PC-3 (cell line): ENCODE measurements around the gene DUOX1. TPM values are rescaled to one million over a fixed set of nuclear protein-coding genes. Genes with fewer than 3 reads are reported as not detected.

Source experiments
- ATAC-seq: fragments of 200-7000 bp; cut with Tn5 transposase; 2 replicates; pipeline ENCODE4 v1.9.1; 2020; ENCODE audit warnings: mild to moderate bottlenecking, moderate library complexity
- BruUV-seq: library from RNA; stranded (reverse); fragments of 400-500 nt; replicated peaks from 2 replicates; lab custom pipeline; 2021; lab: Mats Ljungman, UMichigan
- CTCF ChIA-PET: fragments of 300-600 bp; sonication (Branson Sonifier 250); formaldehyde crosslinking; loops from one replicate; lab custom pipeline; 2022; ENCODE audit warnings: antibody characterized with exemption; lab: Charles Lee
- POLR2A ChIA-PET: fragments of 300-600 bp; sonication (Branson Sonifier 250); formaldehyde crosslinking; loops from one replicate; lab custom pipeline; 2022; ENCODE audit warnings: antibody characterized with exemption; ENCODE audit not compliant: unreplicated experiment; lab: Charles Lee
- DNase-seq: peaks from one replicate; pipeline ENCODE4 v3.0.0-alpha.2; 2015
- H2AFZ ChIP-seq: fragments of 300-600 bp; sonication (generic); 2 replicates; pipeline ENCODE4 v1.6.0; 2016; ENCODE audit warnings: antibody characterized with exemption, low read length
- H3F3A ChIP-seq: fragments of 300-600 bp; sonication (generic); one replicate; pipeline ENCODE4 v1.6.0; 2017; ENCODE audit warnings: antibody characterized with exemption, low read length, control low read depth, mild to moderate bottlenecking; ENCODE audit not compliant: unreplicated experiment
- H3K27ac ChIP-seq: fragments of 300-600 bp; sonication (generic); 2 replicates; pipeline ENCODE4 v1.5.1; 2016; ENCODE audit warnings: mild to moderate bottlenecking, low read length
- H3K27me3 ChIP-seq: fragments of 300-600 bp; sonication (generic); 2 replicates; pipeline ENCODE4 v1.6.1; 2016; ENCODE audit warnings: low read length, mixed read lengths
- H3K36me3 ChIP-seq: fragments of 300-600 bp; sonication (generic); 2 replicates; pipeline ENCODE4 v1.6.1; 2016; ENCODE audit warnings: low read depth, mixed run types, low read length, mixed read lengths
- H3K4me1 ChIP-seq: fragments of 300-600 bp; sonication (generic); 2 replicates; pipeline ENCODE4 v1.5.1; 2016; ENCODE audit warnings: low read length; ENCODE audit not compliant: insufficient read depth
- H3K4me2 ChIP-seq: fragments of 300-600 bp; sonication (generic); 2 replicates; pipeline ENCODE4 v1.6.0; 2016; ENCODE audit warnings: low read length
- H3K4me3 ChIP-seq: fragments of 300-600 bp; sonication (generic); 2 replicates; pipeline ENCODE4 v1.5.1; 2016; ENCODE audit warnings: mild to moderate bottlenecking, low read length, mixed read lengths
- H3K79me2 ChIP-seq: fragments of 300-600 bp; sonication (generic); 2 replicates; pipeline ENCODE4 v1.6.1; 2017; ENCODE audit warnings: low read length, mixed read lengths
- H3K9ac ChIP-seq: fragments of 300-600 bp; sonication (generic); 2 replicates; pipeline ENCODE4 v1.6.0; 2016; ENCODE audit warnings: mild to moderate bottlenecking, low read length
- H3K9me2 ChIP-seq: fragments of 300-600 bp; sonication (generic); replicated peaks from 2 replicates; pipeline ENCODE4 v1.6.1; 2016; ENCODE audit warnings: mixed run types, low read length, mixed read lengths
- H3K9me3 ChIP-seq: fragments of 300-600 bp; sonication (generic); 2 replicates; pipeline ENCODE4 v1.6.1; 2016; ENCODE audit warnings: low read length, mixed read lengths
- H4K20me1 ChIP-seq: fragments of 300-600 bp; sonication (generic); 2 replicates; pipeline ENCODE4 v1.6.1; 2016; ENCODE audit warnings: low read length, mixed read lengths
- EZH2 ChIP-seq: fragments of 300-600 bp; sonication (generic); IDR thresholded peaks from one replicate; pipeline ENCODE4 v1.6.1; 2017; ENCODE audit warnings: antibody characterized with exemption, mild to moderate bottlenecking, low read length; ENCODE audit not compliant: unreplicated experiment
- EZH2phosphoT487 ChIP-seq: fragments of 300-600 bp; sonication (generic); IDR thresholded peaks from 2 replicates; pipeline ENCODE4 v1.6.1; 2018; ENCODE audit warnings: mild to moderate bottlenecking, antibody characterized with exemption, low read length, borderline replicate concordance
- intact Hi-C: fragments of 100-400 bp; cut with micrococcal nuclease; formaldehyde crosslinking; loops from 2 replicates; pipeline ENCODE4 v1.9.0; 2023
- total RNA-seq: library from RNA; depleted of rRNA; stranded (reverse); fragments of >200 nt; gene quantifications from 2 replicates; pipeline ENCODE4 v1.2.3, GENCODE V29; 2014
- TF ChIP-seq, protein P1 (sequence below): fragments of 300-600 bp; sonication (generic); conservative IDR thresholded peaks from 2 replicates; pipeline ENCODE4 v1.5.1; 2017; ENCODE audit warnings: antibody characterized with exemption, low read depth, mild to moderate bottlenecking, low read length

The DUOX1 gene
- total RNA-seq, 1 experiment from 2014 or later = not detected

GRCh38 chr15:45185069-45185779 lies 55.4 kb downstream of the DUOX1 start:
- CTCF ChIA-PET = interaction anchor here (0.6 kb wide), 1 partner anchor 22 kb away, joined by 4 read pairs; no protein-coding TSS in a partner anchor
- no peak for ATAC-seq
- H3K9me3 ChIP-seq = no peaks in the 10 kb centered on the region
- H3K9me2 ChIP-seq = no peaks in the 10 kb centered on the region
- H3K4me1 ChIP-seq = peaks cover 19% of the 10 kb centered on the region
- no peaks in the 10 kb centered on the region for H3K27me3 ChIP-seq
- H3F3A ChIP-seq = no peaks in the 10 kb centered on the region
- no peak overlapping the region for H3K9ac ChIP-seq
- no peaks in the 10 kb centered on the region for H3K79me2 ChIP-seq
- no peak overlapping the region for H2AFZ ChIP-seq
- no peaks in the 10 kb centered on the region for H4K20me1 ChIP-seq
- H3K27ac ChIP-seq = no peak overlapping the region
- intact Hi-C loops = no loop called here
- no peak overlapping the region for H3K4me3 ChIP-seq
- no peak for TF ChIP-seq EZH2phosphoT487
- TF ChIP-seq, protein P1, sequence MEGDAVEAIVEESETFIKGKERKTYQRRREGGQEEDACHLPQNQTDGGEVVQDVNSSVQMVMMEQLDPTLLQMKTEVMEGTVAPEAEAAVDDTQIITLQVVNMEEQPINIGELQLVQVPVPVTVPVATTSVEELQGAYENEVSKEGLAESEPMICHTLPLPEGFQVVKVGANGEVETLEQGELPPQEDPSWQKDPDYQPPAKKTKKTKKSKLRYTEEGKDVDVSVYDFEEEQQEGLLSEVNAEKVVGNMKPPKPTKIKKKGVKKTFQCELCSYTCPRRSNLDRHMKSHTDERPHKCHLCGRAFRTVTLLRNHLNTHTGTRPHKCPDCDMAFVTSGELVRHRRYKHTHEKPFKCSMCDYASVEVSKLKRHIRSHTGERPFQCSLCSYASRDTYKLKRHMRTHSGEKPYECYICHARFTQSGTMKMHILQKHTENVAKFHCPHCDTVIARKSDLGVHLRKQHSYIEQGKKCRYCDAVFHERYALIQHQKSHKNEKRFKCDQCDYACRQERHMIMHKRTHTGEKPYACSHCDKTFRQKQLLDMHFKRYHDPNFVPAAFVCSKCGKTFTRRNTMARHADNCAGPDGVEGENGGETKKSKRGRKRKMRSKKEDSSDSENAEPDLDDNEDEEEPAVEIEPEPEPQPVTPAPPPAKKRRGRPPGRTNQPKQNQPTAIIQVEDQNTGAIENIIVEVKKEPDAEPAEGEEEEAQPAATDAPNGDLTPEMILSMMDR = no peak
- no peak for TF ChIP-seq EZH2
- no peak for DNase-seq
- no peak overlapping the region for H3K4me2 ChIP-seq
- no peaks in the 10 kb centered on the region for H3K36me3 ChIP-seq
- no TSS peak for BruUV-seq
- POLR2A ChIA-PET = no interaction called here

DNA sequence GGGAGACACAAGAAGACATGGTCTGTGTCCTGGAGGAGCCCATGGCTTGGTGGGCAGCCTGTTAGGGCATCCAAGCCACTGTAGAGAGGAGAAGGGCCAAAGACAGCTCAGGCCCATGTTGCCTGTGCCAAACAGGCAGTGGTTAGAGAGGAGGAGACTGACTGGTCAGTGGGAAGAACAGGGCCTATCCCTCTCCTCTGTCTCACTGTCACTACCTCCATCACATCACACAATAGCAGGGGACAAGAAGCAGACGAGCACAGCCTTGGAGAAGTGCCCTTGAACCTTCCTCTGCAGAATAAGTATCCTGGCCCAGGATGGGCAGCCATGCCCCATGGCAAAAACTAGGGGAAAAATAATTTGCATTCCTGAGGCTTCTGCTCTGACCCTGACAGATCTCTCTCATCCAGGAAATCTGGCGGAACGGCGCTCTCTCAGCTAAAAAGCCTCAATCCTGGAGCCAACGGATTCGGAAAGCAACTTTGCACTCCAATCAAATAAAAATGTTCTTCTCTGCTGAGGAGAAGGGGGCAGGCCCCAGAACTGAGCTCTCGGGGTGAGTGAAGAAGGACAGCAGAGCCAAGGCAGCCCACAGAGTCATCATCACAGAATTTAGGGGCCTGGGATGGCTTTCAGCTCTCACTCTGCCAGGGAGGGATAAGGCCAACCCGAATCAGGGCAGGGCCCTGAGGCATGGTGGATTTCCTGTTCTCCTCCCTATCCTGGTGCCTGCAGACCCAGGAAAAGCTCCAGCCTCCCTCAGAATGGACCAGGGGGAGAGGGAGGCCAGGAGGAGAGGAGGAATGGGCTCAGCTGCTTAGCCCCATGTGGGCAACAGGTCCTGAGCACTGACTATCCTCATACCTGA lies 56.3 kb downstream of the DUOX1 start:
- Histone ChIP-seq H4K20me1 (no peaks in the 10 kb centered on the region), H3F3A (no peaks in the 10 kb centered on the region), H3K9ac (no peak overlapping the region), H3K9me3 (no peaks in the 10 kb centered on the region), H3K36me3 (no peaks in the 10 kb centered on the region), H3K27ac (no peak overlapping the region), H3K27me3 (no peaks in the 10 kb centered on the region), H2AFZ (no peak overlapping the region), H3K4me3 (no peak overlapping the region), H3K79me2 (no peaks in the 10 kb centered on the region), H3K4me2 (no peak overlapping the region), H3K4me1 (peaks cover 14% of the 10 kb centered on the region), H3K9me2 (no peaks in the 10 kb centered on the region)
- BruUV-seq = no TSS peak
- CTCF ChIA-PET = interaction anchor here (0.5 to 0.6 kb wide), 4 partner anchors 14 to 184 kb away, joined by 3 to 14 read pairs (median 4); no protein-coding TSS in a partner anchor
- intact Hi-C loops = no loop called here
- TF ChIP-seq, protein P1 = no peak
- POLR2A ChIA-PET = no interaction called here
- ATAC-seq = no peak
- no peak for DNase-seq
